MM.1S (cell line): ENCODE results near the gene FGFRL1.

Experiments used
- DNase-seq: peaks from one replicate; pipeline ENCODE4 v3.0.0-alpha.2; 2015
- H2AFZ ChIP-seq: fragments of 300-600 bp; sonication (generic); 2 replicates; pipeline ENCODE4 v1.6.0; 2016; ENCODE audit warnings: antibody characterized with exemption, low read length
- H3F3A ChIP-seq: fragments of 300-600 bp; sonication (generic); 2 replicates; pipeline ENCODE4 v1.6.1; 2016; ENCODE audit warnings: mild to moderate bottlenecking, antibody characterized with exemption, low read length, moderate library complexity, mixed read lengths; ENCODE audit not compliant: insufficient read depth
- H3K27ac ChIP-seq: fragments of 300-600 bp; sonication (generic); 2 replicates; pipeline ENCODE4 v1.5.1; 2016; ENCODE audit warnings: mild to moderate bottlenecking, low read length
- H3K27me3 ChIP-seq: fragments of 300-600 bp; sonication (generic); replicated peaks from 2 replicates; pipeline ENCODE4 v1.6.0; 2016; ENCODE audit warnings: low read length; ENCODE audit not compliant: insufficient read depth
- H3K36me3 ChIP-seq: fragments of 300-600 bp; sonication (generic); replicated peaks from 2 replicates; pipeline ENCODE4 v1.6.1; 2016; ENCODE audit warnings: mild to moderate bottlenecking, low read length, mixed read lengths; ENCODE audit not compliant: insufficient read depth
- H3K4me1 ChIP-seq: fragments of 300-600 bp; sonication (generic); 2 replicates; pipeline ENCODE4 v1.6.1; 2016; ENCODE audit warnings: low read length, mixed read lengths
- H3K4me2 ChIP-seq: fragments of 300-600 bp; sonication (generic); 2 replicates; pipeline ENCODE4 v1.6.0; 2016; ENCODE audit warnings: low read depth, low read length
- H3K4me3 ChIP-seq: fragments of 300-600 bp; sonication (generic); 2 replicates; pipeline ENCODE4 v1.5.1; 2016; ENCODE audit warnings: low read length, mixed read lengths
- H3K79me2 ChIP-seq: fragments of 300-600 bp; sonication (generic); 2 replicates; pipeline ENCODE4 v1.6.1; 2016; ENCODE audit warnings: mixed run types, low read length, mixed read lengths
- H3K9ac ChIP-seq: fragments of 300-600 bp; sonication (generic); 2 replicates; pipeline ENCODE4 v1.6.1; 2016; ENCODE audit warnings: low read length, mixed read lengths
- H3K9me2 ChIP-seq: fragments of 300-600 bp; sonication (generic); replicated peaks from 2 replicates; pipeline ENCODE4 v1.6.1; 2016; ENCODE audit warnings: mild to moderate bottlenecking, low read length, mixed read lengths; ENCODE audit not compliant: insufficient read depth
- H3K9me3 ChIP-seq: fragments of 300-600 bp; sonication (generic); replicated peaks from 2 replicates; pipeline ENCODE4 v1.6.1; 2016; ENCODE audit warnings: mild to moderate bottlenecking, low read length, mixed read lengths; ENCODE audit not compliant: insufficient read depth
- H4K20me1 ChIP-seq: fragments of 300-600 bp; sonication (generic); 2 replicates; pipeline ENCODE4 v1.6.1; 2016; ENCODE audit warnings: mild to moderate bottlenecking, low read length, moderate library complexity, mixed read lengths; ENCODE audit not compliant: insufficient read depth
- EZH2 ChIP-seq: fragments of 300-600 bp; sonication (generic); optimal IDR thresholded peaks from 2 replicates; pipeline ENCODE3; 2017; ENCODE audit warnings: low read depth, mild to moderate bottlenecking, antibody characterized with exemption, low read length, mixed read lengths
- EZH2phosphoT487 ChIP-seq: fragments of 300-600 bp; sonication (generic); IDR thresholded peaks from 2 replicates; pipeline ENCODE4 v1.6.1; 2018; ENCODE audit warnings: antibody characterized with exemption, low read length
- TF ChIP-seq, protein P1 (sequence below): fragments of 300-600 bp; sonication (generic); IDR thresholded peaks from 2 replicates; pipeline ENCODE4 v1.5.1; 2016; ENCODE audit warnings: antibody characterized with exemption, low read length, mixed read lengths

The FGFRL1 gene

DNA sequence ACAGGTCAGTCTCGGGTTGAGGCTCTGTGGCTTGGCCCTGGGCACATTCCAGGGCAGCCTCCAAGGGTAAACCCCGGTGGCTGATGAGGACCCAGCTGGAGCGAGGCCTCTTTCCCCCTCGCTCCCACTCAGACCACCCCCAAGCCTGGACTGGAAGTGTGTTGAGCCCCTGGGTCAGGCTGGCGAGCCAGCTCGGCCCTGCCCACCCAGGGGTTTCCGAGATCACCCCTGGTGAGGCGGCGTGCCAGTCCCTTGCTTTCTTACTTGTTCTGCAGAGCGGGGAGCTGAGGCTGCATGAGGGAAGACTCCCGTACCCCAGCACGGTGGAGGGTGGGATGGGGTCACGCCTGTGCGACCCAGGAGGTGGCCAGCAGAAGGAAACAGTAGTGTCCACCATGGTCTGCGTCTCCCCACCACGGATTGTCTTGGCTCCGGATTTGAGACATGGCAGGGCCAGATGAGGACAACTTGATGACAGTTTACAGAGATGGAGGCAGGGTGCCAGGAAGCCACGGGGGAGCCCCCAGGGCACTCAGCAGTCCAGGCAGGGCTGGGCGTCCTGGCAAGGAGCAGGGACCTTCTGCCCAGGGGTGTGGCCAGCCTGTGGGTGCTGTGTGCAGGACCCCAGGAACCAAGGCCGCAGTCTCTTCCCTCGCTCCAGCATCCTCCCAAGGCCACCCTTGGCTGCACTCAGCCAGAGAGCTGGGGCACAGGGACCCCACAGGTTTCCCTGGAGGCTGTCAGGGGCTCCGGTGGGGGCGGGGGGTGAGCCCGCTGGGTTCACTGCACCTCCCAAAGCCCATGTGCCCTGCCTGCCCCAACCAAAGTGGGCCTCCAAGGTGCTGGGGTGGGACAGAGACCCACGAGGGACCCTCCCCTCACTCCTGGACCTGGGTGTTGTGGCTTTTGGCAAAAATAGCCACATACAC is 6.6 kb upstream of the FGFRL1 start:
- TF ChIP-seq, protein P1, sequence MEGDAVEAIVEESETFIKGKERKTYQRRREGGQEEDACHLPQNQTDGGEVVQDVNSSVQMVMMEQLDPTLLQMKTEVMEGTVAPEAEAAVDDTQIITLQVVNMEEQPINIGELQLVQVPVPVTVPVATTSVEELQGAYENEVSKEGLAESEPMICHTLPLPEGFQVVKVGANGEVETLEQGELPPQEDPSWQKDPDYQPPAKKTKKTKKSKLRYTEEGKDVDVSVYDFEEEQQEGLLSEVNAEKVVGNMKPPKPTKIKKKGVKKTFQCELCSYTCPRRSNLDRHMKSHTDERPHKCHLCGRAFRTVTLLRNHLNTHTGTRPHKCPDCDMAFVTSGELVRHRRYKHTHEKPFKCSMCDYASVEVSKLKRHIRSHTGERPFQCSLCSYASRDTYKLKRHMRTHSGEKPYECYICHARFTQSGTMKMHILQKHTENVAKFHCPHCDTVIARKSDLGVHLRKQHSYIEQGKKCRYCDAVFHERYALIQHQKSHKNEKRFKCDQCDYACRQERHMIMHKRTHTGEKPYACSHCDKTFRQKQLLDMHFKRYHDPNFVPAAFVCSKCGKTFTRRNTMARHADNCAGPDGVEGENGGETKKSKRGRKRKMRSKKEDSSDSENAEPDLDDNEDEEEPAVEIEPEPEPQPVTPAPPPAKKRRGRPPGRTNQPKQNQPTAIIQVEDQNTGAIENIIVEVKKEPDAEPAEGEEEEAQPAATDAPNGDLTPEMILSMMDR: no peak
- no peak for TF ChIP-seq EZH2
- Histone ChIP-seq H3K4me2 (no peak overlapping the region), H3K27ac (no peak overlapping the region), H3K9me3 (no peaks in the 10 kb centered on the region), H3K79me2 (no peaks in the 10 kb centered on the region), H3K27me3 (no peaks in the 10 kb centered on the region), H3K9ac (no peak overlapping the region), H4K20me1 (no peaks in the 10 kb centered on the region), H3K4me1 (no peaks in the 10 kb centered on the region), H3K9me2 (no peaks in the 10 kb centered on the region), H3K36me3 (no peaks in the 10 kb centered on the region), H3F3A (no peaks in the 10 kb centered on the region), H3K4me3 (no peak overlapping the region), H2AFZ (no peak overlapping the region)
- DNase-seq: no peak

- no peaks in the 10 kb centered on the region for H3K9me2 ChIP-seq
- no peaks in the 10 kb centered on the region for H3K27me3 ChIP-seq
Observed at GRCh38 chr4:1006856-1007255, 4.6 kb upstream of the FGFRL1 start.

GRCh38 chr4:1008840-1009541 is 2.4 kb upstream of the FGFRL1 start:
- DNase-seq: no peak
- Histone ChIP-seq H3K4me3 (no peak overlapping the region), H3K27ac (no peak overlapping the region), H3K9ac (no peak overlapping the region), H3K9me3 (no peaks in the 10 kb centered on the region), H4K20me1 (no peaks in the 10 kb centered on the region), H2AFZ (no peak overlapping the region), H3K4me2 (no peak overlapping the region), H3F3A (no peaks in the 10 kb centered on the region), H3K36me3 (no peaks in the 10 kb centered on the region), H3K9me2 (no peaks in the 10 kb centered on the region), H3K4me1 (no peaks in the 10 kb centered on the region), H3K79me2 (no peaks in the 10 kb centered on the region), H3K27me3 (no peaks in the 10 kb centered on the region)
- no peak for TF ChIP-seq EZH2
- no peak for TF ChIP-seq EZH2phosphoT487
- TF ChIP-seq, protein P1: no peak

More at GRCh38 chr4:1006856-1007255, 4.6 kb upstream of the FGFRL1 start:
- DNase-seq: no peak
- H3K9ac ChIP-seq: no peak overlapping the region
- no peaks in the 10 kb centered on the region for H4K20me1 ChIP-seq
- no peaks in the 10 kb centered on the region for H3K9me3 ChIP-seq
- H3K4me1 ChIP-seq: no peaks in the 10 kb centered on the region
- no peaks in the 10 kb centered on the region for H3K79me2 ChIP-seq
- H3K27ac ChIP-seq: no peak overlapping the region
- H2AFZ ChIP-seq: no peak overlapping the region
- H3K36me3 ChIP-seq: no peaks in the 10 kb centered on the region
- no peak overlapping the region for H3K4me2 ChIP-seq
- no peak overlapping the region for H3K4me3 ChIP-seq
- no peaks in the 10 kb centered on the region for H3F3A ChIP-seq
- TF ChIP-seq, protein P1: no peak
- TF ChIP-seq EZH2phosphoT487 (no peak), EZH2 (no peak)
